Smooth muscle cell (in vitro differentiated cells): Measurements from ENCODE around the gene FGB. TPM values are rescaled to one million over a fixed set of nuclear protein-coding genes. Genes with fewer than 3 reads are reported as not detected.

Experiments
- DNase-seq: peaks from one replicate; lab custom pipeline; 2025; ENCODE audit not compliant: unreplicated experiment; lab: John Stamatoyannopoulos, UW
- H2AFZ ChIP-seq: fragments of 200-600 bp; sonication (generic); 2 replicates; pipeline ENCODE4 v1.6.0; 2016; ENCODE audit warnings: antibody characterized with exemption, low read depth, mild to moderate bottlenecking
- H3F3A ChIP-seq: fragments of 200-600 bp; sonication (generic); 2 replicates; pipeline ENCODE4 v1.6.0; 2017; ENCODE audit warnings: antibody characterized with exemption, low read depth
- H3K27ac ChIP-seq: fragments of 200-600 bp; sonication (generic); 2 replicates; pipeline ENCODE4 v1.5.1; 2016; ENCODE audit warnings: low read depth, mild to moderate bottlenecking
- H3K27me3 ChIP-seq: fragments of 200-600 bp; sonication (generic); 2 replicates; pipeline ENCODE4 v1.6.1; 2016; ENCODE audit warnings: low read depth, mild to moderate bottlenecking
- H3K36me3 ChIP-seq: fragments of 200-600 bp; sonication (generic); 2 replicates; pipeline ENCODE4 v1.5.1; 2016; ENCODE audit warnings: low read depth
- H3K4me1 ChIP-seq: fragments of 200-600 bp; sonication (generic); 2 replicates; pipeline ENCODE4 v1.5.1; 2016; ENCODE audit warnings: low read depth
- H3K4me2 ChIP-seq: fragments of 200-600 bp; sonication (generic); 2 replicates; pipeline ENCODE4 v1.6.0; 2016; ENCODE audit warnings: mild to moderate bottlenecking
- H3K4me3 ChIP-seq: fragments of 200-600 bp; sonication (generic); 2 replicates; pipeline ENCODE4 v1.5.1; 2016; ENCODE audit warnings: mild to moderate bottlenecking
- H3K79me2 ChIP-seq: fragments of 200-600 bp; sonication (generic); 2 replicates; pipeline ENCODE4 v1.6.0; 2016; ENCODE audit warnings: low read depth, mild to moderate bottlenecking
- H3K9ac ChIP-seq: fragments of 200-600 bp; sonication (generic); 2 replicates; pipeline ENCODE4 v1.6.0; 2016; ENCODE audit warnings: low read depth
- H3K9me3 ChIP-seq: fragments of 200-600 bp; sonication (generic); replicated peaks from 2 replicates; pipeline ENCODE4 v1.5.1; 2016; ENCODE audit warnings: low read depth
- H4K20me1 ChIP-seq: fragments of 200-600 bp; sonication (generic); 2 replicates; pipeline ENCODE4 v1.6.0; 2016; ENCODE audit warnings: low read depth
- WGBS: methylation state at CpG from one replicate; pipeline ENCODE4 v1.1.7; 2016; ENCODE audit warnings: low lambda C conversion rate; 5-methylcytosine and 5-hydroxymethylcytosine counted together
- polyA plus RNA-seq: library from polyadenylated mRNA; unstranded; fragments of >200 nt; fragmentation: Nextera tagmentation; extraction: Ambion mirVana; gene quantifications from 2 replicates; pipeline ENCODE4 v1.2.1, GENCODE V29; 2016
- total RNA-seq: library from RNA; depleted of rRNA; stranded (reverse); fragments of >200 nt; gene quantifications from 2 replicates; pipeline ENCODE4 v1.2.3, GENCODE V29; 2014
- TF ChIP-seq, protein P1 (sequence below): fragments of 200-600 bp; sonication (generic); IDR thresholded peaks from 2 replicates; pipeline ENCODE4 v1.5.1; 2017; ENCODE audit warnings: borderline replicate concordance, mild to moderate bottlenecking, antibody characterized with exemption; ENCODE audit not compliant: insufficient read depth, poor library complexity, severe bottlenecking

FGB gene
- total and polyA plus RNA-seq, 2 experiments from 2014 or later = 1.1 TPM; not detected in 1

DNA sequence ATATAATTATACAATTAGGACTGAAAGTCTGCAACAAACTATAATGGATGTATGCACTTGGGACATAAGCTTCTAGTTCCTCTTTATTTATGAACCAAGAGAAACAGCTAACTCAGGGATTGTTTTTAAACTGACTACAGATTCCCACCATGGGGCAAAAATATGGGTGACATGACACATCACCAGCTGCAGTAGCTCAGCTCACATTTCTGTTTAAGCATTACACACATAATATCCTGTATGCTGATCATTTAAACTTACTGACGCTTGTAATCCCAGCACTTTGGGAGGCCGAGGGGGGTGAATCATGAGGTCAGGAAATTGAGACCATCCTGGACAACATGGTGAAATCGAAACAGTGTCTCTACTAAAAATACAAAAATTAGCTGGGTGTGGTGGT is 11.5 kb downstream of the FGB start:
- 84% methylated on average over 3 of the region's 3 CpGs for WGBS
- H2AFZ ChIP-seq = no peak overlapping the region
- no peaks in the 10 kb centered on the region for H3K79me2 ChIP-seq
- H3F3A ChIP-seq = no peaks in the 10 kb centered on the region
- H4K20me1 ChIP-seq = no peaks in the 10 kb centered on the region
- no peaks in the 10 kb centered on the region for H3K9me3 ChIP-seq
- H3K36me3 ChIP-seq = no peaks in the 10 kb centered on the region
- H3K4me2 ChIP-seq = no peak overlapping the region
- DNase-seq = no peak
- TF ChIP-seq, protein P1, sequence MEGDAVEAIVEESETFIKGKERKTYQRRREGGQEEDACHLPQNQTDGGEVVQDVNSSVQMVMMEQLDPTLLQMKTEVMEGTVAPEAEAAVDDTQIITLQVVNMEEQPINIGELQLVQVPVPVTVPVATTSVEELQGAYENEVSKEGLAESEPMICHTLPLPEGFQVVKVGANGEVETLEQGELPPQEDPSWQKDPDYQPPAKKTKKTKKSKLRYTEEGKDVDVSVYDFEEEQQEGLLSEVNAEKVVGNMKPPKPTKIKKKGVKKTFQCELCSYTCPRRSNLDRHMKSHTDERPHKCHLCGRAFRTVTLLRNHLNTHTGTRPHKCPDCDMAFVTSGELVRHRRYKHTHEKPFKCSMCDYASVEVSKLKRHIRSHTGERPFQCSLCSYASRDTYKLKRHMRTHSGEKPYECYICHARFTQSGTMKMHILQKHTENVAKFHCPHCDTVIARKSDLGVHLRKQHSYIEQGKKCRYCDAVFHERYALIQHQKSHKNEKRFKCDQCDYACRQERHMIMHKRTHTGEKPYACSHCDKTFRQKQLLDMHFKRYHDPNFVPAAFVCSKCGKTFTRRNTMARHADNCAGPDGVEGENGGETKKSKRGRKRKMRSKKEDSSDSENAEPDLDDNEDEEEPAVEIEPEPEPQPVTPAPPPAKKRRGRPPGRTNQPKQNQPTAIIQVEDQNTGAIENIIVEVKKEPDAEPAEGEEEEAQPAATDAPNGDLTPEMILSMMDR = no peak
- no peak overlapping the region for H3K4me3 ChIP-seq
- no peaks in the 10 kb centered on the region for H3K4me1 ChIP-seq
- H3K27me3 ChIP-seq = no peaks in the 10 kb centered on the region
- no peak overlapping the region for H3K27ac ChIP-seq
- H3K9ac ChIP-seq = no peak overlapping the region

DNA sequence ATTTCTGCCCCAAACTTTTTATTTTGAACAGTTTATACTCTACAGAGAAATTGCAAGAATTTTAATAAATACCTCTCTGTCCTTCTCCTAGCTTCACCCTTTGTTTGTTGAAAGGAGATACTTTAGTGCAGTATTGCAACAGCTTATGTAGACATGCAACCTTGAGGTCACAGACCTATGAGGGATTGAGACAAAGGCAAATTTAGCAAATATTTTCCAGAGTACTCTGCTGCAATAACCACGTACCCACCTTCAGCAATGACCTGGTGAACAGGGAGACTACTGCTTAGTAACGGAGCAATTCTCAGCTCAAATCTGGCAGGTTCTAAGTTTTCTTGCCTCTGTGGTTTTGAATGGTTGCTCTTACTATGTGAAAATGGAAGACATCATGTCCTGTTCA is 14.5 kb downstream of the FGB start:
- H3K4me1 ChIP-seq = no peaks in the 10 kb centered on the region
- TF ChIP-seq, protein P1 = no peak
- H4K20me1 ChIP-seq = no peaks in the 10 kb centered on the region
- H3K27ac ChIP-seq = no peak overlapping the region
- no peaks in the 10 kb centered on the region for H3K79me2 ChIP-seq
- WGBS = 94% methylated on average over 2 of the region's 2 CpGs
- H3K36me3 ChIP-seq = no peaks in the 10 kb centered on the region
- H3K4me2 ChIP-seq = no peak overlapping the region
- H3F3A ChIP-seq = no peaks in the 10 kb centered on the region
- H3K4me3 ChIP-seq = no peak overlapping the region
- no peaks in the 10 kb centered on the region for H3K9me3 ChIP-seq
- H3K9ac ChIP-seq = no peak overlapping the region
- H2AFZ ChIP-seq = no peak overlapping the region
- no peak for DNase-seq
- H3K27me3 ChIP-seq = no peaks in the 10 kb centered on the region

DNA sequence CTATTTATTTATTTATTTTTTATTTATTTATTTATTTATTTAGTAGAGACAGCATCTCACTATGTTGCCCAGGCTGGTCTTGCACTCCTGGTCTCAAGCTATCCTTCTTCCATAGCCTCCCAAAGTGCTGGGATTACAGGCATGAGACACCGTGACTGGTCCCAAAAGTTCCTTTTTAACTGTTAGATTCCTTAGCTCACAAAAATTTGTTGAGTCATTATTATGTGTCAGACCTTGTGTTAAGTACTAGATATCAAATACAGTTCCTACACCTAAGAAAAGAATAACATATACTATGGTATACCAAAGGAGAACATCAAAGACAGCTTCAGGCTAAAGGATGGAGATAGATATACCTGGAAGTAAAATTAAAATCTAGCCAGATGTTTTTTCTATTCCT is 16.1 kb downstream of the FGB start:
- no peak for DNase-seq
- Histone ChIP-seq H4K20me1 (no peaks in the 10 kb centered on the region), H3K4me2 (no peak overlapping the region), H3K9ac (no peak overlapping the region), H3K79me2 (no peaks in the 10 kb centered on the region), H2AFZ (no peak overlapping the region), H3K27ac (no peak overlapping the region), H3K9me3 (no peaks in the 10 kb centered on the region), H3K27me3 (no peaks in the 10 kb centered on the region), H3K36me3 (no peaks in the 10 kb centered on the region), H3K4me1 (no peaks in the 10 kb centered on the region), H3F3A (no peaks in the 10 kb centered on the region), H3K4me3 (no peak overlapping the region)
- 74% methylated on average over 1 of the region's 1 CpG for WGBS
- TF ChIP-seq, protein P1 = no peak

DNA sequence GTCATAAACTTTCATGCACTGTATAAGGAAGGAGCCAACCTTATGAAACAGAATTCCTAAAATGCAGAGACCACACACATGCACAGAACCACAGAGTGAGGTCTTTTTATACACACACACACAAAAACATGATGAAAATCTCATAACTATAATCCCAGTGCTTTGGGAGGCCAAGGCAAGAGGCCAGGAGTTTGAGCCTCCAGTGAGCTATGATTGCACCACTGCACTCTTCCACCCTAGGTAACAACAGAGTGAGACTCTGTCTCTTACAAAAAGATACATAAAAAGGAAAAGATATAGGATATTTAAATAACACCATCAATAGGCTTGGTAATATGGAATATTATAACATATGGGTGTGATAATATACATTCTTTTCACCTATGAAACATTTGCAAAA is 17.1 kb downstream of the FGB start:
- no peak overlapping the region for H2AFZ ChIP-seq
- no peaks in the 10 kb centered on the region for H3K4me1 ChIP-seq
- TF ChIP-seq, protein P1 = no peak
- H3K79me2 ChIP-seq = no peaks in the 10 kb centered on the region
- no peak overlapping the region for H3K9ac ChIP-seq
- no peaks in the 10 kb centered on the region for H3K36me3 ChIP-seq
- H3F3A ChIP-seq = no peaks in the 10 kb centered on the region
- no peaks in the 10 kb centered on the region for H3K27me3 ChIP-seq
- no peak overlapping the region for H3K4me2 ChIP-seq
- H3K4me3 ChIP-seq = no peak overlapping the region
- no peaks in the 10 kb centered on the region for H3K9me3 ChIP-seq
- H4K20me1 ChIP-seq = no peaks in the 10 kb centered on the region
- no peak for DNase-seq
- no peak overlapping the region for H3K27ac ChIP-seq
